HepG2 (cell line): ENCODE data around the gene OLFM2. TPM values are rescaled to one million over a fixed set of nuclear protein-coding genes. Genes with fewer than 3 reads are reported as not detected.

Experiments used
- ATAC-seq: fragments of 200-7000 bp; cut with Tn5 transposase; 3 replicates; pipeline ENCODE4 v1.9.1; 2020; ENCODE audit warnings: mild to moderate bottlenecking, moderate library complexity
- BruUV-seq: library from RNA; stranded (reverse); fragments of 400-500 nt; replicated peaks from 2 replicates; lab custom pipeline; 2021; lab: Mats Ljungman, UMichigan
- CTCF ChIA-PET: fragments of 300-600 bp; formaldehyde crosslinking; extraction: SDS; loops from one replicate; lab custom pipeline; 2021; ENCODE audit warnings: low total read pairs, inconsistent platforms, low intra/inter-chr PET ratio; lab: Yijun Ruan, JAX
- POLR2A ChIA-PET: fragments of 350-600 bp; sonication (Branson Sonifier 250); formaldehyde crosslinking; loops from one replicate; lab custom pipeline; 2020; ENCODE audit warnings: antibody characterized with exemption, inconsistent platforms; lab: Yijun Ruan, JAX
- DNase-seq: peaks from one replicate; pipeline ENCODE4 v3.0.0-alpha.2; 2015; ENCODE audit warnings: low spot score
- FAIRE-seq: peaks from 3 replicates; lab custom pipeline; 2011; peaks lifted over from hg19 to GRCh38; lab: Jason Lieb, UNC
- H2AFZ ChIP-seq: one replicate; pipeline ENCODE4 v1.6.1; 2011; ENCODE audit warnings: low read length, inconsistent platforms
- H3K27ac ChIP-seq: fragments of 300-600 bp; 3 replicates; pipeline ENCODE4 v1.8.0; 2011; ENCODE audit warnings: mixed run types, mild to moderate bottlenecking, mixed read lengths, low read length, inconsistent platforms; ENCODE audit not compliant: insufficient read depth; ENCODE audit errors: extremely low read length
- H3K27me3 ChIP-seq, 2 experiments: fragments of 200-600 bp in 1 of 2; 2 replicates in 1 of 2; 3 replicates in 1 of 2; pipeline versions ENCODE4 v1.6.0 to v1.8.0; 2011; ENCODE audit warnings: low read length in 2 of 2, mild to moderate bottlenecking in 2 of 2, moderate library complexity in 2 of 2, inconsistent platforms in 1 of 2; ENCODE audit not compliant: insufficient read depth in 2 of 2, control insufficient read depth in 1 of 2
- H3K36me3 ChIP-seq, 2 experiments: fragments of 200-600 bp in 1 of 2; replicated peaks in 1 of 2; 2 replicates in 1 of 2; 3 replicates in 1 of 2; pipeline versions ENCODE4 v1.5.1 to v1.8.0; 2011; ENCODE audit warnings: low read length in 2 of 2, inconsistent platforms in 1 of 2; ENCODE audit not compliant: insufficient read depth in 2 of 2, control insufficient read depth in 1 of 2
- H3K4me1 ChIP-seq: 2 replicates; pipeline ENCODE4 v1.5.1; 2012; ENCODE audit warnings: low read length, inconsistent platforms; ENCODE audit not compliant: insufficient read depth
- H3K4me2 ChIP-seq: 2 replicates; pipeline ENCODE4 v1.6.0; 2011; ENCODE audit warnings: low read depth, low read length, inconsistent platforms
- H3K4me3 ChIP-seq, 3 experiments: fragments of 200-600 bp in 1 of 3; sonication (generic), shearing (Covaris generic) in 1 of 3; replicated peaks in 1 of 3; 2 replicates each; pipeline ENCODE4 v1.5.1; 2011 to 2016; ENCODE audit warnings: low read length in 3 of 3, inconsistent platforms in 2 of 3, low read depth in 2 of 3, mild to moderate bottlenecking in 2 of 3, control low read depth in 1 of 3, mixed read lengths in 1 of 3; ENCODE audit not compliant: insufficient read depth in 1 of 3
- H3K79me2 ChIP-seq: one replicate; pipeline ENCODE4 v1.6.1; 2011; ENCODE audit warnings: low read length, inconsistent platforms; ENCODE audit not compliant: insufficient read depth
- H3K9ac ChIP-seq: 2 replicates; pipeline ENCODE4 v1.6.0; 2011; ENCODE audit warnings: mild to moderate bottlenecking, low read depth, low read length, inconsistent platforms; ENCODE audit not compliant: insufficient read depth
- H3K9me3 ChIP-seq: 2 replicates; pipeline ENCODE4 v1.5.1; 2012; ENCODE audit warnings: mild to moderate bottlenecking, low read length
- H4K20me1 ChIP-seq: 2 replicates; pipeline ENCODE4 v1.6.0; 2011; ENCODE audit warnings: inconsistent platforms, mild to moderate bottlenecking, low read length, moderate library complexity; ENCODE audit not compliant: insufficient read depth
- BRCA1 ChIP-seq: sonication (generic); formaldehyde crosslinking; IDR thresholded peaks from 2 replicates; pipeline ENCODE4 v1.4.0; 2020; ENCODE audit warnings: missing genetic modification reagents
- CBFB ChIP-seq: sonication (generic); formaldehyde crosslinking; IDR thresholded peaks from 2 replicates; pipeline ENCODE4 v1.4.0; 2020; ENCODE audit warnings: missing genetic modification reagents
- CEBPB ChIP-seq: IDR thresholded peaks from 2 replicates; pipeline ENCODE4 v1.6.1; 2011; ENCODE audit warnings: low read depth, low read length, improper control_type of control experiment, borderline replicate concordance
- ERF ChIP-seq: IDR thresholded peaks from 2 replicates; pipeline ENCODE4 v1.6.1; 2018; ENCODE audit warnings: missing biosample characterization, missing genetic modification reagents
- FOSL2 ChIP-seq: sonication (generic); formaldehyde crosslinking; IDR thresholded peaks from 2 replicates; pipeline ENCODE4 v1.4.0; 2020; ENCODE audit warnings: missing genetic modification reagents
- HNF4A ChIP-seq: sonication (generic); formaldehyde crosslinking; IDR thresholded peaks from 2 replicates; pipeline ENCODE4 v1.4.0; 2020; ENCODE audit warnings: missing genetic modification reagents
- LCORL ChIP-seq, 2 experiments: fragments of 450-650 bp in 1 of 2; sonication (generic) in 1 of 2; formaldehyde crosslinking in 1 of 2; IDR thresholded peaks; 2 replicates each; pipeline versions ENCODE4 v1.5.0 to v1.6.1; 2017 to 2020; ENCODE audit warnings: antibody characterized with exemption in 1 of 2, missing genetic modification reagents in 1 of 2
- RXRA ChIP-seq: sonication (generic); formaldehyde crosslinking; IDR thresholded peaks from 2 replicates; pipeline ENCODE4 v1.5.1; 2020; ENCODE audit warnings: missing genetic modification reagents
- ZNF138 ChIP-seq: sonication (generic); formaldehyde crosslinking; IDR thresholded peaks from 2 replicates; pipeline ENCODE4 v1.5.0; 2020; ENCODE audit warnings: mild to moderate bottlenecking, low read depth, missing genetic modification reagents
- ZNF329 ChIP-seq: sonication (generic); formaldehyde crosslinking; IDR thresholded peaks from 2 replicates; pipeline ENCODE4 v1.9.0; 2021; ENCODE audit warnings: low read depth, mild to moderate bottlenecking, missing genetic modification reagents
- ZNF672 ChIP-seq: sonication (generic); formaldehyde crosslinking; IDR thresholded peaks from 2 replicates; pipeline ENCODE4 v1.8.1; 2022; ENCODE audit warnings: missing genetic modification reagents
- WGBS: methylation state at CpG from one replicate; pipeline ENCODE4 v1.1.6; 2017; ENCODE audit warnings: low lambda C conversion rate; 5-methylcytosine and 5-hydroxymethylcytosine counted together
- in situ Hi-C: cut with HindIII; loops from 2 replicates; pipeline ENCODE4 v1.10.0; 2017; ENCODE audit warnings: low pct_unique_long_range_greater_than_20kb; ENCODE audit not compliant: extremely low pct_ligation_motif_present
- intact Hi-C: fragments of 100-400 bp; cut with micrococcal nuclease; formaldehyde crosslinking; loops from one replicate; pipeline ENCODE4 v1.10.0; 2022; ENCODE audit not compliant: unreplicated experiment
- polyA plus RNA-seq, 8 experiments: library from polyadenylated mRNA; depleted of rRNA in 3 of 8; stranded (reverse) in 7 of 8; unstranded in 1 of 8; fragments of >200 nt; fragmentation: Illumina TruSeq in 4 of 8; extraction: Trizol in 4 of 8; gene quantifications; 2 replicates each; pipeline versions ENCODE4 v1.2.1 to v1.2.3, GENCODE V29; 2011 to 2016; ENCODE audit warnings: low read depth in 4 of 8, missing spikeins in 1 of 8, mixed read lengths in 1 of 8; ENCODE audit not compliant: insufficient read depth in 1 of 8
- total RNA-seq, 5 experiments: library from RNA; depleted of rRNA; stranded (reverse); fragments of >200 nt; fragmentation: Illumina TruSeq; extraction: Trizol; gene quantifications; 2 replicates each; pipeline ENCODE4 v1.2.3, GENCODE V29; 2016; ENCODE audit warnings: low read depth in 1 of 5
- TF ChIP-seq, protein P1 (sequence below): sonication (generic); formaldehyde crosslinking; IDR thresholded peaks from 2 replicates; pipeline ENCODE4 v1.8.1; 2022; ENCODE audit warnings: mild to moderate bottlenecking, missing genetic modification reagents
- TF ChIP-seq, protein P2 (sequence below): IDR thresholded peaks from 2 replicates; pipeline ENCODE4 v1.6.1; 2012; ENCODE audit warnings: inconsistent platforms
- TF ChIP-seq, protein P3 (sequence below), 2 experiments: sonication (generic) in 1 of 2; formaldehyde crosslinking in 1 of 2; IDR thresholded peaks; 2 replicates each; pipeline versions ENCODE4 v1.4.0 to v1.6.1; 2016 to 2020; ENCODE audit warnings: borderline replicate concordance in 1 of 2, low read depth in 1 of 2, mild to moderate bottlenecking in 1 of 2, missing genetic modification reagents in 1 of 2

Gene OLFM2
- total and polyA plus RNA-seq, 2 of the 13 experiments (the other 11 are each of a cell fraction or from before 2014, with no cell fraction given): 0.20 to 0.51 TPM

DNA sequence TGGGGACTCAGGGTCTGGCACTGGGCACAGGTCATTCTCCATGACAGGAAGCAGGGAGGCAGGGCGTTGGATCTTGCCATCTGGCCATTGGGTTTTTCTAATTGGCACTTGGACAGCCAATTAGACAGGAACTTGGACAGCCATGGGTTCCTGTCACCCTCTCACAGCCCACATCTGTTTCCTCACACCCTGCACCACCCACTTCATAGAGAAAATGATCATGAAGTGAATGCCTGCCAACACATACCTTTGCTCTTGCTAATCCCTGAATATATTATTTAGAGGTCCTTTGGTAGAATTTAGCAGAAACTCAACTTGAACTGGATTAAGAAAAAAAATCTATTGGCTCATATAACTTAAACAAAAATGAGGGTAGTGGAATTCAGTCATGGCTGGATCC lies 4.9 kb upstream of the OLFM2 start:
- DNase-seq: no peak
- intact Hi-C loops (no loop called here), in situ Hi-C loops (no loop called here)
- H3K4me2 ChIP-seq: no peak overlapping the region
- POLR2A ChIA-PET: no interaction called here
- CTCF ChIA-PET: no interaction called here
- H3K27ac ChIP-seq: no peak overlapping the region
- H3K27me3 ChIP-seq: peaks cover 0 to 9% of the 10 kb centered on the region in 2 experiments; a peak in 1 of 5 replicates
- no peak for TF ChIP-seq CBFB (CRISPR knock-in tag)
- TF ChIP-seq, protein P1, sequence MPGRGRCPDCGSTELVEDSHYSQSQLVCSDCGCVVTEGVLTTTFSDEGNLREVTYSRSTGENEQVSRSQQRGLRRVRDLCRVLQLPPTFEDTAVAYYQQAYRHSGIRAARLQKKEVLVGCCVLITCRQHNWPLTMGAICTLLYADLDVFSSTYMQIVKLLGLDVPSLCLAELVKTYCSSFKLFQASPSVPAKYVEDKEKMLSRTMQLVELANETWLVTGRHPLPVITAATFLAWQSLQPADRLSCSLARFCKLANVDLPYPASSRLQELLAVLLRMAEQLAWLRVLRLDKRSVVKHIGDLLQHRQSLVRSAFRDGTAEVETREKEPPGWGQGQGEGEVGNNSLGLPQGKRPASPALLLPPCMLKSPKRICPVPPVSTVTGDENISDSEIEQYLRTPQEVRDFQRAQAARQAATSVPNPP (CRISPR knock-in tag): no peak
- peaks cover 7% of the 10 kb centered on the region for H3K4me1 ChIP-seq
- no peaks in the 10 kb centered on the region for H4K20me1 ChIP-seq
- no peak overlapping the region for H2AFZ ChIP-seq
- H3K36me3 ChIP-seq: no peaks in the 10 kb centered on the region
- no peak for FAIRE-seq
- H3K79me2 ChIP-seq: no peaks in the 10 kb centered on the region
- H3K9ac ChIP-seq: no peak overlapping the region
- BruUV-seq: no TSS peak
- ATAC-seq: no peak
- 0% methylated on average over 1 of the region's 1 CpG for WGBS
- H3K9me3 ChIP-seq: no peaks in the 10 kb centered on the region
- H3K4me3 ChIP-seq: no peak overlapping the region

DNA sequence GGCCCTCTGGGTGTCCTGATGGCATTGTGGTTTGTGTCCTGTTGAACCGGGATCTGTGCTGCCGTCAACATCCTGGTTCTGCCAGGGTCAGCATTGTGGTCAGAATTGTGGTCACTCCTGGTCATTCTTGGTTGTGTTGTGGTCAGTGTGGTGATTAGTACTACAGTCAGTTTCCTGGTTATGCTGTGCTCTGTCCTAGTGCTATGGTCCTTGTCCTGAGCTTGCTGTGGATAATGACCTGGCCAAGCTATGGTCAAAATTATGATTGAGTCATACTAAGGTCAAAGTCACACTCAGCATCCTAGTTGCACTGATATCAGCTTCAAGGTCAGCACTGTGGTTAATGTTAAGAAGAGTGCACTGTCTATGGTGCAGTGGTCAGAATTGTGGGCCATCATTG lies 4.5 kb upstream of the OLFM2 start:
- DNase-seq: peak; percentile 26
- no peak overlapping the region for H3K4me3 ChIP-seq
- H3K9me3 ChIP-seq: no peaks in the 10 kb centered on the region
- no peaks in the 10 kb centered on the region for H3K79me2 ChIP-seq
- CTCF ChIA-PET: no interaction called here
- H4K20me1 ChIP-seq: no peaks in the 10 kb centered on the region
- no peak overlapping the region for H3K4me2 ChIP-seq
- H3K36me3 ChIP-seq: no peaks in the 10 kb centered on the region
- no CpG with 5 or more reads among the region's 2 CpGs for WGBS
- BruUV-seq: no TSS peak
- POLR2A ChIA-PET: no interaction called here
- ATAC-seq: peak; percentile 26; the same call in 1 of the 3 replicates
- H3K27ac ChIP-seq: no peak overlapping the region
- FAIRE-seq: no peak
- peaks cover 0 to 10% of the 10 kb centered on the region in 2 experiments; a peak in 2 of 5 replicates for H3K27me3 ChIP-seq
- no peak overlapping the region for H2AFZ ChIP-seq
- intact Hi-C loops: no loop called here
- H3K4me1 ChIP-seq: peaks cover 9% of the 10 kb centered on the region
- in situ Hi-C loops: no loop called here
- H3K9ac ChIP-seq: no peak overlapping the region
- peak; percentile 50 for TF ChIP-seq HNF4A (CRISPR knock-in tag)
- no peak for TF ChIP-seq ERF (CRISPR knock-in tag)
- TF ChIP-seq ZNF672 (CRISPR knock-in tag): no peak
- no peak for TF ChIP-seq ZNF138
- TF ChIP-seq ZNF329 (CRISPR knock-in tag): no peak
- no peak for TF ChIP-seq LCORL (IDR thresholded peaks at IDR 0.05)
- TF ChIP-seq LCORL (CRISPR knock-in tag; IDR thresholded peaks at IDR 0.05): 0 out of 2 replicates have a peak, but pooled peaks have one; percentile 29
- TF ChIP-seq CEBPB: peak; percentile 39; the same call in 1 of the 2 replicates
- no peak for TF ChIP-seq BRCA1 (CRISPR knock-in tag)
- TF ChIP-seq FOSL2 (CRISPR knock-in tag): peak; percentile 58
- TF ChIP-seq, protein P2, sequence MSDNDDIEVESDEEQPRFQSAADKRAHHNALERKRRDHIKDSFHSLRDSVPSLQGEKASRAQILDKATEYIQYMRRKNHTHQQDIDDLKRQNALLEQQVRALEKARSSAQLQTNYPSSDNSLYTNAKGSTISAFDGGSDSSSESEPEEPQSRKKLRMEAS: no peak
- peak; percentile 39; the same call in 1 of the 2 replicates for TF ChIP-seq RXRA
- TF ChIP-seq, protein P3, sequence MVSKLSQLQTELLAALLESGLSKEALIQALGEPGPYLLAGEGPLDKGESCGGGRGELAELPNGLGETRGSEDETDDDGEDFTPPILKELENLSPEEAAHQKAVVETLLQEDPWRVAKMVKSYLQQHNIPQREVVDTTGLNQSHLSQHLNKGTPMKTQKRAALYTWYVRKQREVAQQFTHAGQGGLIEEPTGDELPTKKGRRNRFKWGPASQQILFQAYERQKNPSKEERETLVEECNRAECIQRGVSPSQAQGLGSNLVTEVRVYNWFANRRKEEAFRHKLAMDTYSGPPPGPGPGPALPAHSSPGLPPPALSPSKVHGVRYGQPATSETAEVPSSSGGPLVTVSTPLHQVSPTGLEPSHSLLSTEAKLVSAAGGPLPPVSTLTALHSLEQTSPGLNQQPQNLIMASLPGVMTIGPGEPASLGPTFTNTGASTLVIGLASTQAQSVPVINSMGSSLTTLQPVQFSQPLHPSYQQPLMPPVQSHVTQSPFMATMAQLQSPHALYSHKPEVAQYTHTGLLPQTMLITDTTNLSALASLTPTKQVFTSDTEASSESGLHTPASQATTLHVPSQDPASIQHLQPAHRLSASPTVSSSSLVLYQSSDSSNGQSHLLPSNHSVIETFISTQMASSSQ (IDR thresholded peaks at IDR 0.05; ENCODE audit: low read depth): no peak
- TF ChIP-seq, protein P3 (CRISPR knock-in tag; IDR thresholded peaks at IDR 0.05; ENCODE audit: borderline replicate concordance): no peak
